ENCODE data around the gene SLC5A12. TPM values are rescaled to one million over a fixed set of nuclear protein-coding genes. Genes with fewer than 3 reads are reported as not detected.
"Not testable (repeated sequence)": the region's sequence is repeated elsewhere in the genome, so short reads cannot be mapped to it uniquely, and the experiment has no call there.

SLC5A12 gene
- polyA plus RNA-seq, 6 donors from 2014 or later = not detected

- DNase-seq (no peak), ATAC-seq (ENCODE audit: low read depth in 2 of 2) (no peak)
- no peak overlapping the region for H3K27ac Mint-ChIP-seq
- no peaks in the 10 kb centered on the region for H3K9me3 Mint-ChIP-seq
- H3K4me1 Mint-ChIP-seq = no peaks in the 10 kb centered on the region
- H3K4me3 Mint-ChIP-seq = no peak overlapping the region
- no peaks in the 10 kb centered on the region for H3K36me3 Mint-ChIP-seq
- no peaks in the 10 kb centered on the region for H3K27me3 Mint-ChIP-seq
These were observed 55.9 kb downstream of the SLC5A12 start for GRCh38 chr11:26665946-26666345.

GRCh38 chr11:26665036-26665435 is 56.8 kb downstream of the SLC5A12 start:
- no peak overlapping the region for H3K4me3 Mint-ChIP-seq
- no peaks in the 10 kb centered on the region for H3K27me3 Mint-ChIP-seq
- ATAC-seq (ENCODE audit: low read depth in 2 of 2) = no peak
- H3K4me1 Mint-ChIP-seq = no peaks in the 10 kb centered on the region
- no peak overlapping the region for H3K27ac Mint-ChIP-seq
- no peaks in the 10 kb centered on the region for H3K9me3 Mint-ChIP-seq
- H3K36me3 Mint-ChIP-seq = no peaks in the 10 kb centered on the region
- DNase-seq = no peak

- H3K4me3 Mint-ChIP-seq = no peak overlapping the region
- H3K4me1 Mint-ChIP-seq = no peaks in the 10 kb centered on the region
- H3K36me3 Mint-ChIP-seq = no peaks in the 10 kb centered on the region
- no peaks in the 10 kb centered on the region for H3K9me3 Mint-ChIP-seq
- ATAC-seq (ENCODE audit: low read depth in 2 of 2) (no peak), DNase-seq (no peak)
- H3K27me3 Mint-ChIP-seq = no peaks in the 10 kb centered on the region
- no peak overlapping the region for H3K27ac Mint-ChIP-seq
These were observed 58.9 kb downstream of the SLC5A12 start for GRCh38 chr11:26662916-26663315.

GRCh38 chr11:26655287-26655686 is 66.6 kb downstream of the SLC5A12 start:
- Mint-ChIP-seq H3K4me1 (no peaks in the 10 kb centered on the region), H3K4me3 (no peak overlapping the region), H3K27ac (no peak overlapping the region), H3K27me3 (no peaks in the 10 kb centered on the region), H3K36me3 (no peaks in the 10 kb centered on the region), H3K9me3 (no peaks in the 10 kb centered on the region)
- DNase-seq (no peak), ATAC-seq (ENCODE audit: low read depth in 2 of 2) (no peak)

- Mint-ChIP-seq H3K36me3 (no peaks in the 10 kb centered on the region), H3K4me1 (no peaks in the 10 kb centered on the region), H3K27ac (no peak overlapping the region), H3K4me3 (no peak overlapping the region), H3K9me3 (peaks cover 0 to 2% (median 0%) of the 10 kb centered on the region in 7 donors), H3K27me3 (peaks cover 0 to 4% (median 0%) of the 10 kb centered on the region in 3 donors)
- ATAC-seq (ENCODE audit: low read depth in 2 of 2) (no peak), DNase-seq (no peak)
These were observed 69.9 kb downstream of the SLC5A12 start for GRCh38 chr11:26651916-26652315.

GRCh38 chr11:26649884-26650283 is 72.0 kb downstream of the SLC5A12 start:
- Mint-ChIP-seq H3K27ac (no peak overlapping the region), H3K9me3 (peaks cover 0 to 2% (median 0%) of the 10 kb centered on the region in 7 donors), H3K4me3 (no peak overlapping the region), H3K36me3 (no peaks in the 10 kb centered on the region), H3K4me1 (no peaks in the 10 kb centered on the region), H3K27me3 (peaks cover 0 to 4% (median 0%) of the 10 kb centered on the region in 3 donors)
- ATAC-seq (ENCODE audit: low read depth in 2 of 2) (no peak), DNase-seq (peak; percentile 1)

- H3K4me1 Mint-ChIP-seq; H3K4me3 Mint-ChIP-seq; DNase-seq; H3K9me3 Mint-ChIP-seq; H3K27ac Mint-ChIP-seq; ATAC-seq (ENCODE audit: low read depth in 2 of 2); H3K27me3 Mint-ChIP-seq; H3K36me3 Mint-ChIP-seq: not testable (repeated sequence)
These were observed 78.5 kb downstream of the SLC5A12 start for GRCh38 chr11:26643314-26643713.

GRCh38 chr11:26632691-26633159 is 89.1 kb downstream of the SLC5A12 start:
- no peak for ATAC-seq (ENCODE audit: low read depth in 2 of 2)
- Mint-ChIP-seq H3K9me3 (peaks cover 0 to 6% (median 0%) of the 10 kb centered on the region in 7 donors), H3K36me3 (no peaks in the 10 kb centered on the region), H3K4me1 (no peaks in the 10 kb centered on the region), H3K27me3 (no peaks in the 10 kb centered on the region), H3K4me3 (no peak overlapping the region), H3K27ac (no peak overlapping the region)
- DNase-seq = no peak

- H3K9me3 Mint-ChIP-seq = peaks cover 0 to 3% (median 0%) of the 10 kb centered on the region in 7 donors
- no peaks in the 10 kb centered on the region for H3K4me1 Mint-ChIP-seq
- no peaks in the 10 kb centered on the region for H3K27me3 Mint-ChIP-seq
- no peaks in the 10 kb centered on the region for H3K36me3 Mint-ChIP-seq
- H3K4me3 Mint-ChIP-seq = no peak overlapping the region
- DNase-seq (no peak), ATAC-seq (ENCODE audit: low read depth in 2 of 2) (no peak)
- H3K27ac Mint-ChIP-seq = no peak overlapping the region
These were observed 95.5 kb downstream of the SLC5A12 start for GRCh38 chr11:26626346-26626745.

GRCh38 chr11:26623076-26623659 is 98.7 kb downstream of the SLC5A12 start:
- no peak overlapping the region for H3K27ac Mint-ChIP-seq
- ATAC-seq (ENCODE audit: low read depth in 2 of 2) = no peak

GRCh38 chr11:26622181-26622580 is 99.7 kb downstream of the SLC5A12 start:
- Mint-ChIP-seq H3K27ac (no peak overlapping the region), H3K27me3 (no peaks in the 10 kb centered on the region), H3K9me3 (peaks cover 0 to 3% (median 0%) of the 10 kb centered on the region in 7 donors), H3K36me3 (no peaks in the 10 kb centered on the region), H3K4me3 (no peak overlapping the region), H3K4me1 (no peaks in the 10 kb centered on the region)
- ATAC-seq (ENCODE audit: low read depth in 2 of 2) = no peak
- DNase-seq = no peak

More at GRCh38 chr11:26623076-26623659, 98.7 kb downstream of the SLC5A12 start:
- Mint-ChIP-seq H3K9me3 (peaks cover 0 to 3% (median 0%) of the 10 kb centered on the region in 7 donors), H3K4me1 (no peaks in the 10 kb centered on the region), H3K36me3 (no peaks in the 10 kb centered on the region), H3K4me3 (no peak overlapping the region), H3K27me3 (no peaks in the 10 kb centered on the region)
- DNase-seq = no peak

GRCh38 chr11:26621132-26621531 is 100.7 kb downstream of the SLC5A12 start:
- H3K27ac Mint-ChIP-seq = no peak overlapping the region
- peaks cover 0 to 3% (median 0%) of the 10 kb centered on the region in 7 donors for H3K9me3 Mint-ChIP-seq

GRCh38 chr11:26620282-26621045 is 101.4 kb downstream of the SLC5A12 start:
- Mint-ChIP-seq H3K27me3 (no peaks in the 10 kb centered on the region), H3K4me3 (no peak overlapping the region), H3K36me3 (no peaks in the 10 kb centered on the region), H3K27ac (no peak overlapping the region), H3K9me3 (peaks cover 0 to 5% (median 0%) of the 10 kb centered on the region in 7 donors), H3K4me1 (no peaks in the 10 kb centered on the region)
- no peak for DNase-seq
- no peak for ATAC-seq (ENCODE audit: low read depth in 2 of 2)

More at GRCh38 chr11:26621132-26621531, 100.7 kb downstream of the SLC5A12 start:
- no peaks in the 10 kb centered on the region for H3K27me3 Mint-ChIP-seq
- H3K4me3 Mint-ChIP-seq = no peak overlapping the region
- H3K36me3 Mint-ChIP-seq = no peaks in the 10 kb centered on the region
- H3K4me1 Mint-ChIP-seq = no peaks in the 10 kb centered on the region
- no peak for ATAC-seq (ENCODE audit: low read depth in 2 of 2)
- DNase-seq = no peak

- DNase-seq = no peak
- peaks cover 0 to 7% (median 2%) of the 10 kb centered on the region in 7 donors for H3K9me3 Mint-ChIP-seq
- H3K27ac Mint-ChIP-seq = no peak overlapping the region
- no peak for ATAC-seq (ENCODE audit: low read depth in 2 of 2)
- H3K27me3 Mint-ChIP-seq = no peaks in the 10 kb centered on the region
- H3K4me3 Mint-ChIP-seq = no peak overlapping the region
- H3K36me3 Mint-ChIP-seq = no peaks in the 10 kb centered on the region
- no peaks in the 10 kb centered on the region for H3K4me1 Mint-ChIP-seq
These were observed 103.4 kb downstream of the SLC5A12 start for GRCh38 chr11:26618441-26618840.
